H1 (cell line): ENCODE results near the gene ABTB1. TPM values are rescaled to one million over a fixed set of nuclear protein-coding genes. Genes with fewer than 3 reads are reported as not detected.

ENCODE experiments used
- KDM4A ChIP-seq: IDR thresholded peaks from one replicate; pipeline ENCODE4 v1.7.1; 2012; ENCODE audit warnings: low read depth, mild to moderate bottlenecking, moderate library complexity, low read length, inconsistent platforms; ENCODE audit not compliant: severe bottlenecking
- POU5F1 ChIP-seq: IDR thresholded peaks from 2 replicates; pipeline ENCODE4 v1.6.1; 2011; ENCODE audit warnings: low read depth, mild to moderate bottlenecking, low read length, moderate library complexity
- polyA plus RNA-seq, 7 experiments: library from polyadenylated mRNA; depleted of rRNA in 3 of 7; stranded (reverse) in 5 of 7; unstranded in 2 of 7; fragments of >200 nt in 5 of 7; fragments of 200-250 nt in 2 of 7; gene quantifications; 1 replicate in 5 of 7; 2 replicates in 1 of 7; 4 replicates in 1 of 7; pipeline versions ENCODE4 v1.2.1 to v1.2.3, GENCODE V29; 2011 to 2013; ENCODE audit warnings: missing spikeins in 2 of 7, mixed read lengths in 2 of 7
- total RNA-seq: library from RNA; stranded (reverse); fragmentation: NEBNext Ultra II Directional; extraction: Animal tissue kit (Norgen Biotek cat#: 25700); gene quantifications from 2 replicates; pipeline ENCODE4 v1.2.1, GENCODE V29; 2021

Gene ABTB1
- total and polyA plus RNA-seq, 2 of the 8 experiments (the other 6 are each of a cell fraction or from before 2014, with no cell fraction given): 7.1 to 9.4 TPM

DNA sequence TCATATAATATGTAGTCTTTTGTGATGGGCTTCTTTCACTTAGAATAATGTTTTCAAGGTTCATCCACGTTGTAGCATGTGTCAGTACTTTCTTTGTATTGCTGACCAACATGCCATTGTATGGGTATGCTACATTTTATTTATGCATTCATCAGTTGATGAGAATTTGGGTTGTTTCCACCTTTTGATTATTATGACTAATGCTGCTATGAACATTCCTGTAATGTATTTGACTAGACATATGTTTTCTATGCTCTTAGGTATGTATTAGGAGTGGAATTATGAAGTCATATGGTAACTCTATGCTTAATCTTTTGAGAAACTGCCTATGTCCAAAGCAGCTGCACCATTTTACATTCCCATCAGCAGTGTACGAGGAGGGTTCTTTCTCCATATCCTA, 46.9 kb upstream of the ABTB1 start (continued):
- TF ChIP-seq KDM4A (no peak), POU5F1 (no peak)
- TF ChIP-seq, all 59 proteins: peak for 0
